Measurements from ENCODE around the gene RIC3. TPM values are rescaled to one million over a fixed set of nuclear protein-coding genes. Genes with fewer than 3 reads are reported as not detected.

Gene RIC3
- total RNA-seq, 1 donor from 2014 or later = 0.52 TPM

- H3K27me3 ChIP-seq (ENCODE audit: control insufficient read depth in 3 of 3, insufficient read depth in 3 of 3, low read length in 3 of 3) = peaks cover 15 to 28% (median 19%) of the 10 kb centered on the region in 3 donors
- H3K9me3 ChIP-seq (ENCODE audit: control insufficient read depth in 3 of 3, low read length in 3 of 3) = no peaks in the 10 kb centered on the region
- H3K4me3 ChIP-seq (ENCODE audit: low read length in 3 of 3) = no peak overlapping the region
- H3K36me3 ChIP-seq (ENCODE audit: control insufficient read depth in 3 of 3, insufficient read depth in 3 of 3, low read length in 3 of 3) = no peaks in the 10 kb centered on the region
- peaks cover 2 to 4% (median 2%) of the 10 kb centered on the region in 3 donors for H3K4me1 ChIP-seq (ENCODE audit: control insufficient read depth in 3 of 3, insufficient read depth in 3 of 3, low read length in 3 of 3)
- H3K27ac ChIP-seq (ENCODE audit: low read depth, low read length) = peak overlapping the region; percentile 54
- no peak overlapping the region for H3K9ac ChIP-seq (ENCODE audit: low read depth in 1 of 3, low read length in 3 of 3)
Observed at GRCh38 chr11:8205566-8205965, 36.7 kb upstream of the RIC3 start.

GRCh38 chr11:8204596-8204995 is 35.8 kb upstream of the RIC3 start:
- Histone ChIP-seq H3K4me1 (ENCODE audit: control insufficient read depth in 3 of 3, insufficient read depth in 3 of 3, low read length in 3 of 3) (peaks cover 2 to 4% (median 2%) of the 10 kb centered on the region in 3 donors), H3K9me3 (ENCODE audit: control insufficient read depth in 3 of 3, low read length in 3 of 3) (no peaks in the 10 kb centered on the region), H3K9ac (ENCODE audit: low read depth in 1 of 3, low read length in 3 of 3) (no peak overlapping the region), H3K27ac (ENCODE audit: low read depth, low read length) (no peak overlapping the region), H3K36me3 (ENCODE audit: control insufficient read depth in 3 of 3, insufficient read depth in 3 of 3, low read length in 3 of 3) (no peaks in the 10 kb centered on the region), H3K4me3 (ENCODE audit: low read length in 3 of 3) (no peak overlapping the region), H3K27me3 (ENCODE audit: control insufficient read depth in 3 of 3, insufficient read depth in 3 of 3, low read length in 3 of 3) (peaks cover 15 to 26% (median 19%) of the 10 kb centered on the region in 3 donors)

- H3K9me3 ChIP-seq (ENCODE audit: control insufficient read depth in 3 of 3, low read length in 3 of 3) = no peaks in the 10 kb centered on the region
- H3K36me3 ChIP-seq (ENCODE audit: control insufficient read depth in 3 of 3, insufficient read depth in 3 of 3, low read length in 3 of 3) = no peaks in the 10 kb centered on the region
- H3K4me1 ChIP-seq (ENCODE audit: control insufficient read depth in 3 of 3, insufficient read depth in 3 of 3, low read length in 3 of 3) = peaks cover 2 to 4% (median 2%) of the 10 kb centered on the region in 3 donors
- H3K9ac ChIP-seq (ENCODE audit: low read depth in 1 of 3, low read length in 3 of 3) = no peak overlapping the region
- H3K4me3 ChIP-seq (ENCODE audit: low read length in 3 of 3) = no peak overlapping the region
- no peak overlapping the region for H3K27ac ChIP-seq (ENCODE audit: low read depth, low read length)
- peaks cover 16 to 22% (median 19%) of the 10 kb centered on the region in 3 donors for H3K27me3 ChIP-seq (ENCODE audit: control insufficient read depth in 3 of 3, insufficient read depth in 3 of 3, low read length in 3 of 3)
Observed at GRCh38 chr11:8204025-8204424, 35.2 kb upstream of the RIC3 start.

GRCh38 chr11:8203414-8203715 is 34.5 kb upstream of the RIC3 start:
- Histone ChIP-seq H3K4me1 (ENCODE audit: control insufficient read depth in 3 of 3, insufficient read depth in 3 of 3, low read length in 3 of 3) (peaks cover 2 to 4% (median 2%) of the 10 kb centered on the region in 3 donors), H3K9me3 (ENCODE audit: control insufficient read depth in 3 of 3, low read length in 3 of 3) (no peaks in the 10 kb centered on the region)

GRCh38 chr11:8202516-8203413 is 33.9 kb upstream of the RIC3 start:
- Histone ChIP-seq H3K36me3 (ENCODE audit: control insufficient read depth in 3 of 3, insufficient read depth in 3 of 3, low read length in 3 of 3) (no peaks in the 10 kb centered on the region), H3K4me1 (ENCODE audit: control insufficient read depth in 3 of 3, insufficient read depth in 3 of 3, low read length in 3 of 3) (peaks cover 2 to 4% (median 2%) of the 10 kb centered on the region in 3 donors), H3K27ac (ENCODE audit: low read depth, low read length) (no peak overlapping the region), H3K4me3 (ENCODE audit: low read length in 3 of 3) (no peak overlapping the region), H3K9ac (ENCODE audit: low read depth in 1 of 3, low read length in 3 of 3) (no peak overlapping the region), H3K9me3 (ENCODE audit: control insufficient read depth in 3 of 3, low read length in 3 of 3) (no peaks in the 10 kb centered on the region), H3K27me3 (ENCODE audit: control insufficient read depth in 3 of 3, insufficient read depth in 3 of 3, low read length in 3 of 3) (peaks cover 9 to 15% (median 14%) of the 10 kb centered on the region in 3 donors)

More at GRCh38 chr11:8203414-8203715, 34.5 kb upstream of the RIC3 start:
- Histone ChIP-seq H3K9ac (ENCODE audit: low read depth in 1 of 3, low read length in 3 of 3) (no peak overlapping the region), H3K27ac (ENCODE audit: low read depth, low read length) (no peak overlapping the region), H3K36me3 (ENCODE audit: control insufficient read depth in 3 of 3, insufficient read depth in 3 of 3, low read length in 3 of 3) (no peaks in the 10 kb centered on the region), H3K4me3 (ENCODE audit: low read length in 3 of 3) (no peak overlapping the region), H3K27me3 (ENCODE audit: control insufficient read depth in 3 of 3, insufficient read depth in 3 of 3, low read length in 3 of 3) (peaks cover 13 to 17% (median 14%) of the 10 kb centered on the region in 3 donors)

- Histone ChIP-seq H3K4me3 (ENCODE audit: low read length in 3 of 3) (no peak overlapping the region), H3K27ac (ENCODE audit: low read depth, low read length) (no peak overlapping the region), H3K36me3 (ENCODE audit: control insufficient read depth in 3 of 3, insufficient read depth in 3 of 3, low read length in 3 of 3) (no peaks in the 10 kb centered on the region), H3K9me3 (ENCODE audit: control insufficient read depth in 3 of 3, low read length in 3 of 3) (no peaks in the 10 kb centered on the region), H3K9ac (ENCODE audit: low read depth in 1 of 3, low read length in 3 of 3) (no peak overlapping the region), H3K4me1 (ENCODE audit: control insufficient read depth in 3 of 3, insufficient read depth in 3 of 3, low read length in 3 of 3) (peaks cover 0 to 4% (median 2%) of the 10 kb centered on the region in 3 donors), H3K27me3 (ENCODE audit: control insufficient read depth in 3 of 3, insufficient read depth in 3 of 3, low read length in 3 of 3) (peaks cover 7 to 8% (median 7%) of the 10 kb centered on the region in 3 donors)
Observed at GRCh38 chr11:8201644-8202365, 33.0 kb upstream of the RIC3 start.

- peaks cover 0 to 4% (median 0%) of the 10 kb centered on the region in 3 donors for H3K4me1 ChIP-seq (ENCODE audit: control insufficient read depth in 3 of 3, insufficient read depth in 3 of 3, low read length in 3 of 3)
- no peak overlapping the region for H3K9ac ChIP-seq (ENCODE audit: low read depth in 1 of 3, low read length in 3 of 3)
- H3K9me3 ChIP-seq (ENCODE audit: control insufficient read depth in 3 of 3, low read length in 3 of 3) = no peaks in the 10 kb centered on the region
- H3K4me3 ChIP-seq (ENCODE audit: low read length in 3 of 3) = no peak overlapping the region
- no peaks in the 10 kb centered on the region for H3K36me3 ChIP-seq (ENCODE audit: control insufficient read depth in 3 of 3, insufficient read depth in 3 of 3, low read length in 3 of 3)
- H3K27ac ChIP-seq (ENCODE audit: low read depth, low read length) = no peak overlapping the region
- peaks cover 5 to 11% (median 9%) of the 10 kb centered on the region in 3 donors for H3K27me3 ChIP-seq (ENCODE audit: control insufficient read depth in 3 of 3, insufficient read depth in 3 of 3, low read length in 3 of 3)
Observed at GRCh38 chr11:8199676-8200075, 30.9 kb upstream of the RIC3 start.

GRCh38 chr11:8196749-8197148 is 27.9 kb upstream of the RIC3 start:
- H3K27me3 ChIP-seq (ENCODE audit: control insufficient read depth in 3 of 3, insufficient read depth in 3 of 3, low read length in 3 of 3) = peaks cover 13 to 16% (median 14%) of the 10 kb centered on the region in 3 donors
- H3K36me3 ChIP-seq (ENCODE audit: control insufficient read depth in 3 of 3, insufficient read depth in 3 of 3, low read length in 3 of 3) = no peaks in the 10 kb centered on the region
- H3K27ac ChIP-seq (ENCODE audit: low read depth, low read length) = no peak overlapping the region
- no peak overlapping the region for H3K9ac ChIP-seq (ENCODE audit: low read depth in 1 of 3, low read length in 3 of 3)
- no peak overlapping the region for H3K4me3 ChIP-seq (ENCODE audit: low read length in 3 of 3)
- H3K9me3 ChIP-seq (ENCODE audit: control insufficient read depth in 3 of 3, low read length in 3 of 3) = no peaks in the 10 kb centered on the region
- peaks cover 0 to 5% (median 0%) of the 10 kb centered on the region in 3 donors for H3K4me1 ChIP-seq (ENCODE audit: control insufficient read depth in 3 of 3, insufficient read depth in 3 of 3, low read length in 3 of 3)

GRCh38 chr11:8194956-8195355 is 26.1 kb upstream of the RIC3 start:
- no peak overlapping the region for H3K27ac ChIP-seq (ENCODE audit: low read depth, low read length)
- H3K36me3 ChIP-seq (ENCODE audit: control insufficient read depth in 3 of 3, insufficient read depth in 3 of 3, low read length in 3 of 3) = no peaks in the 10 kb centered on the region
- peaks cover 13 to 16% (median 14%) of the 10 kb centered on the region in 3 donors for H3K27me3 ChIP-seq (ENCODE audit: control insufficient read depth in 3 of 3, insufficient read depth in 3 of 3, low read length in 3 of 3)
- H3K4me1 ChIP-seq (ENCODE audit: control insufficient read depth in 3 of 3, insufficient read depth in 3 of 3, low read length in 3 of 3) = peaks cover 0 to 5% (median 0%) of the 10 kb centered on the region in 3 donors
- no peaks in the 10 kb centered on the region for H3K9me3 ChIP-seq (ENCODE audit: control insufficient read depth in 3 of 3, low read length in 3 of 3)
- no peak overlapping the region for H3K4me3 ChIP-seq (ENCODE audit: low read length in 3 of 3)
- H3K9ac ChIP-seq (ENCODE audit: low read depth in 1 of 3, low read length in 3 of 3) = no peak overlapping the region

- Histone ChIP-seq H3K27ac (ENCODE audit: low read depth, low read length) (no peak overlapping the region), H3K9ac (ENCODE audit: low read depth in 1 of 3, low read length in 3 of 3) (no peak overlapping the region), H3K9me3 (ENCODE audit: control insufficient read depth in 3 of 3, low read length in 3 of 3) (no peaks in the 10 kb centered on the region), H3K36me3 (ENCODE audit: control insufficient read depth in 3 of 3, insufficient read depth in 3 of 3, low read length in 3 of 3) (no peaks in the 10 kb centered on the region), H3K4me3 (ENCODE audit: low read length in 3 of 3) (no peak overlapping the region), H3K4me1 (ENCODE audit: control insufficient read depth in 3 of 3, insufficient read depth in 3 of 3, low read length in 3 of 3) (peaks cover 0 to 5% (median 0%) of the 10 kb centered on the region in 3 donors), H3K27me3 (ENCODE audit: control insufficient read depth in 3 of 3, insufficient read depth in 3 of 3, low read length in 3 of 3) (peaks cover 8 to 16% (median 13%) of the 10 kb centered on the region in 3 donors)
Observed at GRCh38 chr11:8192896-8193209, 24.0 kb upstream of the RIC3 start.

Measured in skeletal muscle tissue (tissue), 4 donors.